Measurements from ENCODE around the gene CNNM4.

Gene CNNM4

GRCh38 chr2:96861074-96861473 is 100.4 kb downstream of the CNNM4 start:
- no peaks in the 10 kb centered on the region for H3K9me3 ChIP-seq
- peak overlapping the region; percentile 58 for H3K4me3 ChIP-seq
- peaks cover 66% of the 10 kb centered on the region for H4K20me1 ChIP-seq
- H3K27me3 ChIP-seq = no peaks in the 10 kb centered on the region
- peaks cover 92% of the 10 kb centered on the region for H3K4me1 ChIP-seq
- TF ChIP-seq Cebpa-rat (IDR thresholded peaks at IDR 0.05) = no peak
- peaks cover 57% of the 10 kb centered on the region for H3K36me3 ChIP-seq
- peak overlapping the region; percentile 99 for H3K27ac ChIP-seq
- peak overlapping the region; percentile 71 for H3K9ac ChIP-seq
- peak overlapping the region; percentile 99 for H3K4me2 ChIP-seq
